Measurements from ENCODE around the gene EXOSC5. TPM values are rescaled to one million over a fixed set of nuclear protein-coding genes. Genes with fewer than 3 reads are reported as not detected.
A peak's percentile ranks its signal among the peaks of the same experiment; 100 is the strongest.

EXOSC5 gene
- total and polyA plus RNA-seq, 2 of the 13 experiments (the other 11 are each of a cell fraction or from before 2014, with no cell fraction given): 24.1 to 26.5 TPM

DNA sequence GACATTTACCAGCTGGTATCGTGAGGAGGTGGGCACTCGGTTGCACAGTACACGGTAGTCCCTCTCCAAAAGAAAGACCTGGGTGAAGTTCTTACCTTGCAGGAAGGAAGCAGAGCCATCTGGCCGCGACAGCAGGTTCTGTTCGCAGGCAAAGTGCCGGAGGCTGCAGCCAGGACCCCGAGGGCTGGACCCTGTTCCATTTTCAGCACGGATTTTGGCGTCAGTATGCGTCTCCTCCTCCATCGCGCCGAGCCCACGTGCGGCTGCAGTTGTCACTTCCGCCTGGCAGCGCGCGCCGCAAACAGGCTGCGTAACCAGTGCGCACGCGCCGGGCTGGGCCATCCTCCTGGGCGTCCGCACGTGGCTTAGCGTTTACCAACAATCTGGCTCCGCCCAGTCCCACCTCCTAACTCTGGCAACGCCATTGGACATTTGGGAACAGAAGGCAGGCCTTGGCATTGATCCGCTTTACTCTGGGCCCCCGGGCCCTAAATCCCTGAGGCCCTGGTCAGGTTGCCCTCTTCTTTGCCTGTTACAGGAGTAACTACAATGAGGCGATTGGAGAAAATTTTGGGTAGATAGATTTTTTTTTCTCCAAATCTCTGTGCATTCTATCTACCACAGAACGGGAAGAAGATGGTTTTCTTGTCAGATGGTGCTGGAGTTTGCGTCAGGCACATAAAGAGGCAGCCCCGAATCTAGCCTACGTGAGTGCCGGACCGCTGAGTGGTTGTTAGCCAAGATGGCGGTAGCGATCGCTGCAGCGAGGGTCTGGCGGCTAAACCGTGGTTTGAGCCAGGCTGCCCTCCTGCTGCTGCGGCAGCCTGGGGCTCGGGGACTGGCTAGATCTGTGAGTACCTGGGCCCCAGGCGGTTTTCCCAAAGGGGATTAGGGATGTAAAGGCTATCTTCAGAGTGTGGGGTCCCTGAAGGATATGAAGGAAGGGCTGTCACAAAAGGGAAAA, at the start of gene EXOSC5, which contains the start of gene BCKDHA (continued):
- TF ChIP-seq, protein P1, sequence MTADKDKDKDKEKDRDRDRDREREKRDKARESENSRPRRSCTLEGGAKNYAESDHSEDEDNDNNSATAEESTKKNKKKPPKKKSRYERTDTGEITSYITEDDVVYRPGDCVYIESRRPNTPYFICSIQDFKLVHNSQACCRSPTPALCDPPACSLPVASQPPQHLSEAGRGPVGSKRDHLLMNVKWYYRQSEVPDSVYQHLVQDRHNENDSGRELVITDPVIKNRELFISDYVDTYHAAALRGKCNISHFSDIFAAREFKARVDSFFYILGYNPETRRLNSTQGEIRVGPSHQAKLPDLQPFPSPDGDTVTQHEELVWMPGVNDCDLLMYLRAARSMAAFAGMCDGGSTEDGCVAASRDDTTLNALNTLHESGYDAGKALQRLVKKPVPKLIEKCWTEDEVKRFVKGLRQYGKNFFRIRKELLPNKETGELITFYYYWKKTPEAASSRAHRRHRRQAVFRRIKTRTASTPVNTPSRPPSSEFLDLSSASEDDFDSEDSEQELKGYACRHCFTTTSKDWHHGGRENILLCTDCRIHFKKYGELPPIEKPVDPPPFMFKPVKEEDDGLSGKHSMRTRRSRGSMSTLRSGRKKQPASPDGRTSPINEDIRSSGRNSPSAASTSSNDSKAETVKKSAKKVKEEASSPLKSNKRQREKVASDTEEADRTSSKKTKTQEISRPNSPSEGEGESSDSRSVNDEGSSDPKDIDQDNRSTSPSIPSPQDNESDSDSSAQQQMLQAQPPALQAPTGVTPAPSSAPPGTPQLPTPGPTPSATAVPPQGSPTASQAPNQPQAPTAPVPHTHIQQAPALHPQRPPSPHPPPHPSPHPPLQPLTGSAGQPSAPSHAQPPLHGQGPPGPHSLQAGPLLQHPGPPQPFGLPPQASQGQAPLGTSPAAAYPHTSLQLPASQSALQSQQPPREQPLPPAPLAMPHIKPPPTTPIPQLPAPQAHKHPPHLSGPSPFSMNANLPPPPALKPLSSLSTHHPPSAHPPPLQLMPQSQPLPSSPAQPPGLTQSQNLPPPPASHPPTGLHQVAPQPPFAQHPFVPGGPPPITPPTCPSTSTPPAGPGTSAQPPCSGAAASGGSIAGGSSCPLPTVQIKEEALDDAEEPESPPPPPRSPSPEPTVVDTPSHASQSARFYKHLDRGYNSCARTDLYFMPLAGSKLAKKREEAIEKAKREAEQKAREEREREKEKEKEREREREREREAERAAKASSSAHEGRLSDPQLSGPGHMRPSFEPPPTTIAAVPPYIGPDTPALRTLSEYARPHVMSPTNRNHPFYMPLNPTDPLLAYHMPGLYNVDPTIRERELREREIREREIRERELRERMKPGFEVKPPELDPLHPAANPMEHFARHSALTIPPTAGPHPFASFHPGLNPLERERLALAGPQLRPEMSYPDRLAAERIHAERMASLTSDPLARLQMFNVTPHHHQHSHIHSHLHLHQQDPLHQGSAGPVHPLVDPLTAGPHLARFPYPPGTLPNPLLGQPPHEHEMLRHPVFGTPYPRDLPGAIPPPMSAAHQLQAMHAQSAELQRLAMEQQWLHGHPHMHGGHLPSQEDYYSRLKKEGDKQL (CRISPR knock-in tag; IDR thresholded peaks at IDR 0.05; ENCODE audit: low read depth): 0 out of 2 replicates have a peak, but pooled peaks have one; percentile 6
- TF ChIP-seq, protein P2, sequence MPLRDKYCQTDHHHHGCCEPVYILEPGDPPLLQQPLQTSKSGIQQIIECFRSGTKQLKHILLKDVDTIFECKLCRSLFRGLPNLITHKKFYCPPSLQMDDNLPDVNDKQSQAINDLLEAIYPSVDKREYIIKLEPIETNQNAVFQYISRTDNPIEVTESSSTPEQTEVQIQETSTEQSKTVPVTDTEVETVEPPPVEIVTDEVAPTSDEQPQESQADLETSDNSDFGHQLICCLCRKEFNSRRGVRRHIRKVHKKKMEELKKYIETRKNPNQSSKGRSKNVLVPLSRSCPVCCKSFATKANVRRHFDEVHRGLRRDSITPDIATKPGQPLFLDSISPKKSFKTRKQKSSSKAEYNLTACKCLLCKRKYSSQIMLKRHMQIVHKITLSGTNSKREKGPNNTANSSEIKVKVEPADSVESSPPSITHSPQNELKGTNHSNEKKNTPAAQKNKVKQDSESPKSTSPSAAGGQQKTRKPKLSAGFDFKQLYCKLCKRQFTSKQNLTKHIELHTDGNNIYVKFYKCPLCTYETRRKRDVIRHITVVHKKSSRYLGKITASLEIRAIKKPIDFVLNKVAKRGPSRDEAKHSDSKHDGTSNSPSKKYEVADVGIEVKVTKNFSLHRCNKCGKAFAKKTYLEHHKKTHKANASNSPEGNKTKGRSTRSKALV (CRISPR knock-in tag; IDR thresholded peaks at IDR 0.05): peak; percentile 54
- TF ChIP-seq, protein P3, sequence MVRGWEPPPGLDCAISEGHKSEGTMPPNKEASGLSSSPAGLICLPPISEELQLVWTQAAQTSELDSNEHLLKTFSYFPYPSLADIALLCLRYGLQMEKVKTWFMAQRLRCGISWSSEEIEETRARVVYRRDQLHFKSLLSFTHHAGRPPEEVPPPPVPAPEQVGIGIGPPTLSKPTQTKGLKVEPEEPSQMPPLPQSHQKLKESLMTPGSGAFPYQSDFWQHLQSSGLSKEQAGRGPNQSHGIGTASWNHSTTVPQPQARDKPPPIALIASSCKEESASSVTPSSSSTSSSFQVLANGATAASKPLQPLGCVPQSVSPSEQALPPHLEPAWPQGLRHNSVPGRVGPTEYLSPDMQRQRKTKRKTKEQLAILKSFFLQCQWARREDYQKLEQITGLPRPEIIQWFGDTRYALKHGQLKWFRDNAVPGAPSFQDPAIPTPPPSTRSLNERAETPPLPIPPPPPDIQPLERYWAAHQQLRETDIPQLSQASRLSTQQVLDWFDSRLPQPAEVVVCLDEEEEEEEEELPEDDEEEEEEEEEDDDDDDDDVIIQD (CRISPR knock-in tag; IDR thresholded peaks at IDR 0.05; ENCODE audit: low read depth): no peak
- TF ChIP-seq EP300 (IDR thresholded peaks at IDR 0.05; ENCODE audit: low read depth in 2 of 2, low read length in 2 of 2) (no peak), EP300 (CRISPR knock-in tag; IDR thresholded peaks at IDR 0.05; ENCODE audit: borderline replicate concordance) (no peak), ZNF703 (CRISPR knock-in tag; IDR thresholded peaks at IDR 0.05; ENCODE audit: borderline replicate concordance) (no peak), PITX1 (CRISPR knock-in tag; IDR thresholded peaks at IDR 0.05) (peak; percentile 90), SP140L (CRISPR knock-in tag; IDR thresholded peaks at IDR 0.05; ENCODE audit: borderline replicate concordance) (no peak), MAZ (IDR thresholded peaks at IDR 0.05; ENCODE audit: borderline replicate concordance, low read depth, low read length) (0 out of 2 replicates have a peak, but pooled peaks have one; percentile 34), MAZ (CRISPR knock-in tag; IDR thresholded peaks at IDR 0.05; ENCODE audit: low read depth) (peak; percentile 65; the same call in 1 of the 2 replicates), DNMT1 (CRISPR knock-in tag; IDR thresholded peaks at IDR 0.05) (no peak), ZBTB3 (CRISPR knock-in tag; IDR thresholded peaks at IDR 0.05; ENCODE audit: borderline replicate concordance, low read depth) (no peak)
- TF ChIP-seq, protein P4, sequence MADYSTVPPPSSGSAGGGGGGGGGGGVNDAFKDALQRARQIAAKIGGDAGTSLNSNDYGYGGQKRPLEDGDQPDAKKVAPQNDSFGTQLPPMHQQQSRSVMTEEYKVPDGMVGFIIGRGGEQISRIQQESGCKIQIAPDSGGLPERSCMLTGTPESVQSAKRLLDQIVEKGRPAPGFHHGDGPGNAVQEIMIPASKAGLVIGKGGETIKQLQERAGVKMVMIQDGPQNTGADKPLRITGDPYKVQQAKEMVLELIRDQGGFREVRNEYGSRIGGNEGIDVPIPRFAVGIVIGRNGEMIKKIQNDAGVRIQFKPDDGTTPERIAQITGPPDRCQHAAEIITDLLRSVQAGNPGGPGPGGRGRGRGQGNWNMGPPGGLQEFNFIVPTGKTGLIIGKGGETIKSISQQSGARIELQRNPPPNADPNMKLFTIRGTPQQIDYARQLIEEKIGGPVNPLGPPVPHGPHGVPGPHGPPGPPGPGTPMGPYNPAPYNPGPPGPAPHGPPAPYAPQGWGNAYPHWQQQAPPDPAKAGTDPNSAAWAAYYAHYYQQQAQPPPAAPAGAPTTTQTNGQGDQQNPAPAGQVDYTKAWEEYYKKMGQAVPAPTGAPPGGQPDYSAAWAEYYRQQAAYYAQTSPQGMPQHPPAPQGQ (CRISPR knock-in tag; IDR thresholded peaks at IDR 0.05; ENCODE audit: borderline replicate concordance): no peak
- TF ChIP-seq, protein P5, sequence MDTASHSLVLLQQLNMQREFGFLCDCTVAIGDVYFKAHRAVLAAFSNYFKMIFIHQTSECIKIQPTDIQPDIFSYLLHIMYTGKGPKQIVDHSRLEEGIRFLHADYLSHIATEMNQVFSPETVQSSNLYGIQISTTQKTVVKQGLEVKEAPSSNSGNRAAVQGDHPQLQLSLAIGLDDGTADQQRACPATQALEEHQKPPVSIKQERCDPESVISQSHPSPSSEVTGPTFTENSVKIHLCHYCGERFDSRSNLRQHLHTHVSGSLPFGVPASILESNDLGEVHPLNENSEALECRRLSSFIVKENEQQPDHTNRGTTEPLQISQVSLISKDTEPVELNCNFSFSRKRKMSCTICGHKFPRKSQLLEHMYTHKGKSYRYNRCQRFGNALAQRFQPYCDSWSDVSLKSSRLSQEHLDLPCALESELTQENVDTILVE (CRISPR knock-in tag; IDR thresholded peaks at IDR 0.05): no peak; the same call in 1 of the 2 replicates
